Loucy (cell line): Measurements from ENCODE around the gene NCKAP5.

Source experiments
- H2AFZ ChIP-seq: fragments of 200-600 bp; sonication (generic); 2 replicates; pipeline ENCODE4 v1.6.0; 2016; ENCODE audit warnings: antibody characterized with exemption, mild to moderate bottlenecking, low read length, moderate library complexity
- H3F3A ChIP-seq: fragments of 200-600 bp; 2 replicates; pipeline ENCODE4 v1.6.0; 2016; ENCODE audit warnings: antibody characterized with exemption, low read depth, mild to moderate bottlenecking
- H3K27me3 ChIP-seq: fragments of 200-600 bp; sonication (generic); 2 replicates; pipeline ENCODE4 v1.6.1; 2014; ENCODE audit warnings: low read length, mild to moderate bottlenecking; ENCODE audit not compliant: insufficient read depth, poor library complexity, severe bottlenecking
- H3K36me3 ChIP-seq: fragments of 200-600 bp; sonication (generic); 2 replicates; pipeline ENCODE4 v1.6.1; 2016; ENCODE audit warnings: low read length; ENCODE audit not compliant: insufficient read depth
- H3K4me1 ChIP-seq: fragments of 200-600 bp; sonication (generic); 2 replicates; pipeline ENCODE4 v1.5.1; 2014; ENCODE audit warnings: low read length, mild to moderate bottlenecking; ENCODE audit not compliant: insufficient read depth, poor library complexity, severe bottlenecking
- H3K4me2 ChIP-seq: fragments of 200-600 bp; sonication (generic); 2 replicates; pipeline ENCODE4 v1.6.0; 2014; ENCODE audit warnings: antibody characterized with exemption, low read length, low read depth, mild to moderate bottlenecking; ENCODE audit not compliant: poor library complexity, severe bottlenecking
- H3K4me3 ChIP-seq: fragments of 200-600 bp; sonication (generic); 2 replicates; pipeline ENCODE4 v1.5.1; 2014; ENCODE audit warnings: low read length, mild to moderate bottlenecking, mixed read lengths; ENCODE audit not compliant: poor library complexity, severe bottlenecking
- H3K79me2 ChIP-seq: fragments of 200-600 bp; sonication (generic); 2 replicates; pipeline ENCODE4 v1.6.1; 2014; ENCODE audit warnings: low read length; ENCODE audit not compliant: insufficient read depth
- H3K9ac ChIP-seq: fragments of 200-600 bp; sonication (generic); 2 replicates; pipeline ENCODE4 v1.6.0; 2014; ENCODE audit warnings: mild to moderate bottlenecking, low read depth, low read length, moderate library complexity; ENCODE audit not compliant: poor library complexity, severe bottlenecking
- H3K9me2 ChIP-seq: fragments of 200-600 bp; sonication (generic); replicated peaks from 2 replicates; pipeline ENCODE4 v1.6.1; 2016; ENCODE audit warnings: low read depth, low read length, mixed read lengths
- H3K9me3 ChIP-seq: fragments of 200-600 bp; sonication (generic); 2 replicates; pipeline ENCODE4 v1.6.1; 2014; ENCODE audit warnings: mild to moderate bottlenecking, antibody characterized with exemption, low read length, low read depth; ENCODE audit not compliant: insufficient read depth
- H4K20me1 ChIP-seq: fragments of 200-600 bp; sonication (generic); 2 replicates; pipeline ENCODE4 v1.6.0; 2014; ENCODE audit warnings: antibody characterized with exemption, low read length, mild to moderate bottlenecking; ENCODE audit not compliant: insufficient read depth, poor library complexity, severe bottlenecking
- CTCF ChIP-seq: fragments of 200-600 bp; sonication (generic); conservative IDR thresholded peaks from 2 replicates; pipeline ENCODE4 v1.5.1; 2014; ENCODE audit warnings: mild to moderate bottlenecking, antibody characterized with exemption, low read length
- EZH2phosphoT487 ChIP-seq: fragments of 200-600 bp; IDR thresholded peaks from 2 replicates; pipeline ENCODE4 v1.6.1; 2018; ENCODE audit warnings: antibody characterized with exemption, mild to moderate bottlenecking, moderate library complexity, borderline replicate concordance

Gene NCKAP5

GRCh38 chr2:132676999-132677398 lies 891.3 kb downstream of the NCKAP5 start:
- TF ChIP-seq EZH2phosphoT487 (no peak), CTCF (no peak)
- no peaks in the 10 kb centered on the region for H3F3A ChIP-seq
- no peak overlapping the region for H3K4me3 ChIP-seq
- no peaks in the 10 kb centered on the region for H3K36me3 ChIP-seq
- no peaks in the 10 kb centered on the region for H3K9me2 ChIP-seq
- H3K9me3 ChIP-seq = no peaks in the 10 kb centered on the region; the same call in 1 of the 2 replicates
- no peaks in the 10 kb centered on the region for H3K79me2 ChIP-seq
- H3K4me1 ChIP-seq = no peaks in the 10 kb centered on the region
- no peaks in the 10 kb centered on the region for H3K27me3 ChIP-seq
- H3K9ac ChIP-seq = no peak overlapping the region
- no peaks in the 10 kb centered on the region for H4K20me1 ChIP-seq
- no peak overlapping the region for H2AFZ ChIP-seq
- no peak overlapping the region for H3K4me2 ChIP-seq

- Histone ChIP-seq H3K4me3 (no peak overlapping the region), H3F3A (no peaks in the 10 kb centered on the region), H3K79me2 (no peaks in the 10 kb centered on the region), H4K20me1 (no peaks in the 10 kb centered on the region), H3K4me1 (no peaks in the 10 kb centered on the region), H3K27me3 (no peaks in the 10 kb centered on the region), H3K4me2 (no peak overlapping the region), H3K36me3 (no peaks in the 10 kb centered on the region), H3K9me2 (no peaks in the 10 kb centered on the region), H3K9ac (no peak overlapping the region), H3K9me3 (no peaks in the 10 kb centered on the region; the same call in 1 of the 2 replicates), H2AFZ (no peak overlapping the region)
- TF ChIP-seq CTCF (no peak), EZH2phosphoT487 (no peak)
Measured at GRCh38 chr2:132671151-132671835, 897.0 kb downstream of the NCKAP5 start.

GRCh38 chr2:132670496-132671150 lies 897.6 kb downstream of the NCKAP5 start:
- H3K79me2 ChIP-seq = no peaks in the 10 kb centered on the region
- no peaks in the 10 kb centered on the region for H3K9me2 ChIP-seq
- TF ChIP-seq EZH2phosphoT487 (no peak), CTCF (no peak)
- no peak overlapping the region for H3K4me2 ChIP-seq
- H3K9me3 ChIP-seq = no peaks in the 10 kb centered on the region; the same call in 1 of the 2 replicates
- H3K9ac ChIP-seq = no peak overlapping the region
- H4K20me1 ChIP-seq = no peaks in the 10 kb centered on the region
- no peaks in the 10 kb centered on the region for H3F3A ChIP-seq
- no peaks in the 10 kb centered on the region for H3K4me1 ChIP-seq
- H3K36me3 ChIP-seq = no peaks in the 10 kb centered on the region
- H3K4me3 ChIP-seq = no peak overlapping the region
- no peaks in the 10 kb centered on the region for H3K27me3 ChIP-seq
- no peak overlapping the region for H2AFZ ChIP-seq
